Thoracic aorta (tissue), 2 donors: Measurements from ENCODE around the gene CHST3. TPM values are rescaled to one million over a fixed set of nuclear protein-coding genes. Genes with fewer than 3 reads are reported as not detected.

Source experiments
- ATAC-seq: fragments of 150-250 bp; one replicate; pipeline ENCODE4 v1.8.0; 2017; ENCODE audit warnings: low read depth; ENCODE audit not compliant: insufficient number of reproducible peaks, low FRiP score
- DNase-seq: peaks from one replicate; pipeline ENCODE4 v3.0.0-alpha.2; 2020; ENCODE audit warnings: low spot score
- H3K27ac ChIP-seq, 2 donors: fragments of 200-600 bp; sonication (generic); 1 replicate in 1 of 2; 2 replicates in 1 of 2; pipeline ENCODE4 v1.5.1; 2016; ENCODE audit warnings: mild to moderate bottlenecking in 2 of 2, moderate library complexity in 2 of 2
- H3K27me3 ChIP-seq: fragments of 200-600 bp; sonication (generic); replicated peaks from 2 replicates; pipeline ENCODE4 v1.6.0; 2016; ENCODE audit warnings: mild to moderate bottlenecking; ENCODE audit not compliant: insufficient read depth
- H3K36me3 ChIP-seq: fragments of 200-600 bp; sonication (generic); one replicate; pipeline ENCODE4 v1.5.1; 2016
- H3K4me1 ChIP-seq, 2 donors: fragments of 200-600 bp; sonication (generic); 1 replicate in 1 of 2; 2 replicates in 1 of 2; pipeline versions ENCODE4 v1.5.1 to v1.6.0; 2016; ENCODE audit warnings: low read depth in 2 of 2, mild to moderate bottlenecking in 1 of 2; ENCODE audit not compliant: control insufficient read depth in 1 of 2
- H3K4me3 ChIP-seq: fragments of 200-600 bp; sonication (generic); 2 replicates; pipeline ENCODE4 v1.5.1; 2016; ENCODE audit warnings: mild to moderate bottlenecking
- H3K9me3 ChIP-seq: fragments of 200-600 bp; sonication (generic); 2 replicates; pipeline ENCODE4 v1.5.1; 2016
- CTCF ChIP-seq: fragments of 200-600 bp; sonication (generic); IDR thresholded peaks from one replicate; pipeline ENCODE4 v1.5.1; 2019; ENCODE audit warnings: antibody characterized with exemption
- total RNA-seq, 2 donors: library from RNA; depleted of rRNA; stranded (reverse); fragments of >200 nt; gene quantifications; one replicate each; pipeline versions ENCODE4 v1.1.0 to v1.2.3, GENCODE V29; 2016

Gene CHST3
- total RNA-seq, 2 donors from 2014 or later = 54.4 to 80.6 TPM

GRCh38 chr10:71995449-71995848 lies 31.3 kb downstream of the CHST3 start:
- H3K27me3 ChIP-seq = no peaks in the 10 kb centered on the region
- DNase-seq (no peak), ATAC-seq (no peak)
- H3K9me3 ChIP-seq = no peaks in the 10 kb centered on the region
- TF ChIP-seq CTCF = no peak
- no peak overlapping the region for H3K4me3 ChIP-seq
- H3K36me3 ChIP-seq = no peaks in the 10 kb centered on the region
- peak overlapping the region; percentile 31 to 35 for H3K27ac ChIP-seq
- H3K4me1 ChIP-seq = peaks cover 47 to 83% of the 10 kb centered on the region in 2 donors

GRCh38 chr10:71995887-71996575 lies 31.8 kb downstream of the CHST3 start:
- ATAC-seq = peak; percentile 21
- H3K4me1 ChIP-seq = peaks cover 51 to 83% of the 10 kb centered on the region in 2 donors
- peak overlapping the region; percentile 31 to 35 for H3K27ac ChIP-seq

GRCh38 chr10:71996592-71997371 lies 32.6 kb downstream of the CHST3 start:
- Histone ChIP-seq H3K9me3 (no peaks in the 10 kb centered on the region), H3K27ac (no peak overlapping the region), H3K27me3 (no peaks in the 10 kb centered on the region), H3K36me3 (no peaks in the 10 kb centered on the region), H3K4me1 (peaks cover 51 to 79% of the 10 kb centered on the region in 2 donors), H3K4me3 (no peak overlapping the region)
- DNase-seq (no peak), ATAC-seq (no peak)
- TF ChIP-seq CTCF = no peak

More at GRCh38 chr10:71995887-71996575, 31.8 kb downstream of the CHST3 start:
- TF ChIP-seq CTCF = no peak
- Histone ChIP-seq H3K4me3 (no peak overlapping the region), H3K36me3 (no peaks in the 10 kb centered on the region), H3K9me3 (no peaks in the 10 kb centered on the region), H3K27me3 (no peaks in the 10 kb centered on the region)
- DNase-seq = no peak

GRCh38 chr10:71998119-71998839 lies 34.1 kb downstream of the CHST3 start:
- Histone ChIP-seq H3K36me3 (no peaks in the 10 kb centered on the region), H3K9me3 (no peaks in the 10 kb centered on the region), H3K27me3 (no peaks in the 10 kb centered on the region), H3K4me1 (peaks cover 51 to 70% of the 10 kb centered on the region in 2 donors), H3K4me3 (no peak overlapping the region), H3K27ac (peak overlapping the region; percentile 65 to 78)
- no peak for TF ChIP-seq CTCF
- DNase-seq (no peak), ATAC-seq (no peak)

GRCh38 chr10:71998840-71999194 lies 34.6 kb downstream of the CHST3 start:
- H3K9me3 ChIP-seq = no peaks in the 10 kb centered on the region
- DNase-seq (no peak), ATAC-seq (no peak)
- H3K36me3 ChIP-seq = no peaks in the 10 kb centered on the region
- H3K4me3 ChIP-seq = peak overlapping the region; percentile 22
- H3K4me1 ChIP-seq = peaks cover 51 to 70% of the 10 kb centered on the region in 2 donors
- peak overlapping the region; percentile 65 to 78 for H3K27ac ChIP-seq
- TF ChIP-seq CTCF = no peak
- no peaks in the 10 kb centered on the region for H3K27me3 ChIP-seq
